Measurements from ENCODE around the gene ABCF3. TPM values are rescaled to one million over a fixed set of nuclear protein-coding genes. Genes with fewer than 3 reads are reported as not detected.
"Not testable (repeated sequence)": the region's sequence is repeated elsewhere in the genome, so short reads cannot be mapped to it uniquely, and the experiment has no call there.

Gene ABCF3
- total and polyA plus RNA-seq, 3 experiments from 2014 or later, result 54.5 to 70.9 (median 70.8) TPM

DNA sequence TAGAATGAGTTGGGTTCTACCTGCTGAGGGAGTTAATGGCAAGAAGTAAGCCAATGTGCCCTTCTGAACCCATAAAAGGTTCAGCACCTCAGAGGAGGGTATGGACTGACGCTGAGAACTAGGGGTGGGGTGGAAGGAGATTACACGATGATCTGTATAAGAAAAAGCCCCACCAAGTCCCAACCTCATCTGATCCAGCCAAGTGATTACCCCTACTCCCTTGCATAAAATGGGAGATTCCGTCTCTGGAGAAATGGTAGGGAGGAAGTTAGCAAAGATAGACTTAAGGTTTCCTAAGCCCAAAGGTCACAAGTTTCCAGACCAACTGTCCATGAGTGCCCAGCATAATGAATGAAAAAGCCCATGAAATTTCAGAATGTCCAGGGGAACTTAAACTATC lies 37.9 kb upstream of the ABCF3 start:
- no peak overlapping the region for H3K4me3 Mint-ChIP-seq
- Histone ChIP-seq H3K4me3 (ENCODE audit: low read length) (no peak overlapping the region), H3K27ac (ENCODE audit: low read depth, low read length) (no peak overlapping the region), H3K4me1 (ENCODE audit: insufficient read depth, low read length) (no peaks in the 10 kb centered on the region), H3K9me3 (ENCODE audit: low read length) (no peaks in the 10 kb centered on the region), H3K27me3 (ENCODE audit: insufficient read depth, low read length, poor library complexity, severe bottlenecking) (no peaks in the 10 kb centered on the region), H3K36me3 (ENCODE audit: insufficient read depth, low read length) (peaks cover 19% of the 10 kb centered on the region)
- no peaks in the 10 kb centered on the region for H3K9me3 Mint-ChIP-seq
- POLR2A ChIA-PET, result interaction anchor here (0.9 kb wide), 1 partner anchor 11 kb away, joined by 4 read pairs; no protein-coding TSS in a partner anchor
- H3K27me3 Mint-ChIP-seq, result no peaks in the 10 kb centered on the region
- H3K36me3 Mint-ChIP-seq, result peaks cover 0 to 33% (median 2%) of the 10 kb centered on the region in 3 donors
- no peak for DNase-seq
- peak overlapping the region in 2 of 8 donors; percentile 9 to 62 for H3K27ac Mint-ChIP-seq
- no peaks in the 10 kb centered on the region for H3K4me1 Mint-ChIP-seq
- CTCF ChIA-PET, result no interaction called here

DNA sequence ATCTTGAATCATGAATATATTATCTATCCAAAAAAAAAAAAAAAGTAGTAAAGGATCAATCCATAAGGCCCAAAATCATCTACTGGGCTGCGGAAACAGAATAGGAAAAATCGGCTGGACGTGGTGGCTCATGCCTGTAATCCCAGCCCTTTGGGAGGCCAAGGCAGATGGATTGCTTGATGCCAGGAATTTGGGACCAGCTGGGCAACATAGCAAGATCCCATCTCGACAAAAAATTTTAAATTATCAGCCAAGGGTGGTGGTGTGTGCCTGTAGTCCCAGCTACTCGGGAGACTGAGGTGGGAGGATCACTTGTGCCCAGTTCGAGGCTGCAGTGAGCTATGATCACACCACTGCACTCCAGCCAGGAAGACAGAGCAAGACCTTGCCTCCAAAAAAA lies 36.9 kb upstream of the ABCF3 start:
- DNase-seq, result no peak
- H3K4me1 ChIP-seq (ENCODE audit: insufficient read depth, low read length), result no peaks in the 10 kb centered on the region
- no peaks in the 10 kb centered on the region for H3K9me3 Mint-ChIP-seq
- peaks cover 9% of the 10 kb centered on the region for H3K36me3 ChIP-seq (ENCODE audit: insufficient read depth, low read length)
- H3K9me3 ChIP-seq (ENCODE audit: low read length), result no peaks in the 10 kb centered on the region
- H3K27me3 Mint-ChIP-seq, result no peaks in the 10 kb centered on the region
- H3K4me1 Mint-ChIP-seq, result peaks cover 0 to 3% (median 0%) of the 10 kb centered on the region in 3 donors
- no peak overlapping the region for H3K4me3 ChIP-seq (ENCODE audit: low read length)
- H3K27me3 ChIP-seq (ENCODE audit: insufficient read depth, low read length, poor library complexity, severe bottlenecking), result no peaks in the 10 kb centered on the region
- H3K27ac ChIP-seq (ENCODE audit: low read depth, low read length), result no peak overlapping the region
- peaks cover 0 to 22% (median 0%) of the 10 kb centered on the region in 3 donors for H3K36me3 Mint-ChIP-seq
- CTCF ChIA-PET, result no interaction called here
- POLR2A ChIA-PET, result interaction anchor here (0.9 kb wide), 1 partner anchor 10 kb away, joined by 4 read pairs; no protein-coding TSS in a partner anchor
- H3K4me3 Mint-ChIP-seq, result no peak overlapping the region
- H3K27ac Mint-ChIP-seq, result peak overlapping the region in 1 of 8 donors; percentile 48

DNA sequence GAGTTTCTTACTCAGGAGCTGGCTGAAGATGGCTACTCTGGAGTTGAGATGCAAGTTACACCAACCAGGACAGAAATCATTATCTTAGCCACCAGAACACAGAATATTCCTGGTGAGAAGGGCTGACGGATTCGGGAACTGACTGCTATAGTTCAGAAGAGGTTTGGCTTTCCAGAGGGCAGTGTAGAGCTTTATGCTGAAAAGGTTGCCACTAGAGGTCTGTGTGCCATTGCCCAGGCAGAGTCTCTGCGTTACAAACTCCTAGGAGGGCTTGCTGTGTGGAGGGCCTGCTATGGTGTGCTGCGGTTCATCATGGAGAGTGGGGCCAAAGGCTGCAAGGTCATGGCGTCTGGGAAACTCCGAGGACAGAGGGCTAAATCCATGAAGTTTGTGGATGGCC lies 36.2 kb upstream of the ABCF3 start:
- H3K4me3 ChIP-seq (ENCODE audit: low read length); H3K4me1 Mint-ChIP-seq; H3K27me3 ChIP-seq (ENCODE audit: insufficient read depth, low read length, poor library complexity, severe bottlenecking); H3K27ac ChIP-seq (ENCODE audit: low read depth, low read length); DNase-seq; POLR2A ChIA-PET; H3K36me3 ChIP-seq (ENCODE audit: insufficient read depth, low read length); H3K9me3 Mint-ChIP-seq; CTCF ChIA-PET; H3K9me3 ChIP-seq (ENCODE audit: low read length); H3K4me1 ChIP-seq (ENCODE audit: insufficient read depth, low read length); H3K27me3 Mint-ChIP-seq: not testable (repeated sequence)
- Mint-ChIP-seq H3K4me3 (peak overlapping the region in 1 of 7 donors; percentile 48), H3K27ac (peak overlapping the region in 1 of 8 donors; percentile 48), H3K36me3 (peaks cover 0 to 16% (median 0%) of the 10 kb centered on the region in 3 donors)

DNA sequence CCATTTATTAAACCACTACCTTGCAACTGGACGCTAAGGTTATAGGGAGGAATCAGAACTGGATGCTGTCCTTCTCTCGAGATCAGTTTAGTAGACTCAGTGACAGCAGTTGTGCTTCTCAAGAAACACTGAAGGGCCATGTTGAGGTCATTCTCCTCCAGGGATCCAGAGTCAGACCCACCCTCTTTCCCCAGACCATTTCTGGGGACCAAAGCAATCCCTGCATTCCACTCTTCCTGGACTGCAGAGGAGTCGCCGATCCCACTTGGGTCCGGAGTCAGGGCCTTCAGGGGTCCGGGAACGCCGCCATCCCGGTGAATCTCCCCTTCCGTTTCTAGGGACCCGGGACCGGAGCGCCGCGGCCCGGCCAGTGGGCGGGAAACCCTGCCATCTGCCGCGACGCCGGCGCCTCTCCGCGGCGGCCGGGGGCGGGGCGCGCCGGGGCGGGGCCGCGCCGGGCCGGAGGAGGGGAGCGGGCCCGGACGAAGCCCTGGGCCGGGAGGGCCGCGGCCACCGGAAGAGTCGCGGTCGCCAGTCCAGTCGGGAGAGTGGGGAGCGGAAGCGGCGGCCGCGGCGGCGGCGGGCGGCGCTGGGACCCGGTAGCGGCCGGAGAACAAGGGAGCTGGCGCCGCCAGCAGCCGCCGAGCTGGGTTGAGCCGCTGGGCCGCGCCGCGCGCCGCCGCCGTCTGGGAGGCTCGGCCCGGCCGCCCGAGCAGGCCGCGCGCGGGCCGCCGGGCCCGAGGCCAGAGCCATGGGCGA lies 30.9 kb upstream of the ABCF3 start, which contains the start of gene DVL3:
TSS of gene DVL3 (plus strand) at position 493 of the 759 bp plus-strand sequence. CDS start at position 752, 259 bp downstream.
- POLR2A ChIA-PET, result interaction anchor here (0.6 to 1.3 kb wide), 4 partner anchors 11 to 43 kb away, joined by 3 to 13 read pairs (median 6); partner anchors contain the start of gene EIF2B5
- H3K4me1 Mint-ChIP-seq, result peaks cover 23 to 39% (median 28%) of the 10 kb centered on the region in 3 donors
- H3K4me3 ChIP-seq (ENCODE audit: low read length), result peak within 1 kb of the TSS; percentile 84

DNA sequence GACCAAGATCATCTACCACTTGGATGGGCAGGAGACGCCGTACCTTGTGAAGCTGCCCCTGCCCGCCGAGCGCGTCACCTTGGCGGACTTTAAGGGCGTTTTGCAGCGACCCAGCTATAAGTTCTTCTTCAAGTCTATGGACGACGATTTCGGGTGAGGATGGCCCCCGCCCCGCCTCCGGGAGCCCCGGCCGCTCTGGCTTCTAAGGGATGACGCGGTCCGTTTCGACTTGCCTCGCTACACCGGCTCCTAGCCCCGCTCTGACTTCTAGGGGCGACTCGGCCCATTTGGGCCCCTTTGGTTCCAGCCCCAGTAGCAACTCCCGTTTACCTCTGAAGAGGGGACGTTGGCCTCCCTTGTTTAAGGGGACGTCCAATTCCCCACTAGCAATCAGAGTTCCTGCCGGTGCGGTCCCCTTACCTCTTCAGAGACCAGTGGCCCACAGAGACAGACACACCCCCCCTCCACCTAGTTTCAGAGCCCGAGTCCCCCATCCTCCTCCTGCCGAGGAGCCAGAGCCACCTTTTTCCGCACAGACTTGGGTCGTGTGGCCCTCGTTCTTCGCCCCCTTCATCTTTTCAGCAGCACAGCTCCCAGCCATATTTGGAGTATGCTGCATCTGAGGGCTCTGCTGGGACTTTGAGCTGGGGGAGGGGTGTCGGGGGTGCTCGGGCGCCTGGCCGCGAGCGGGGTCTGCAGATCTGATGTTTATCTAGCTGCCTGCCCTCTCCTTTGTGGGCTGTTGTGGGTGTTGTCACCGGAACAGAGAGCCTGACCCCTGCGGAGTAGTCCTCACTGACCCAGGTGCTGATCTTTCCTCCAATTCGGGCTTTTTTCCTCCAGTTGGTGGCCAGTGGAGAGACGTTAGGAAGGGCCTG lies 30.1 kb upstream of the ABCF3 start:
- peak overlapping the region; percentile 55 to 100 (median 90) for H3K27ac Mint-ChIP-seq
- H3K4me3 Mint-ChIP-seq, result peak overlapping the region; percentile 94 to 99 (median 95)
- ChIA-PET POLR2A (interaction anchor here (0.6 to 1.3 kb wide), 4 partner anchors 11 to 42 kb away, joined by 3 to 13 read pairs (median 6); partner anchors contain the start of gene EIF2B5), CTCF (interaction anchor here (1.1 to 1.7 kb wide), 6 partner anchors 9 to 94 kb away, joined by 3 to 7 read pairs (median 5); partner anchors contain the start of genes EEF1AKMT4 and EIF2B5)
- no peaks in the 10 kb centered on the region for H3K27me3 Mint-ChIP-seq
- peaks cover 26 to 44% (median 34%) of the 10 kb centered on the region in 3 donors for H3K4me1 Mint-ChIP-seq
- Histone ChIP-seq H3K4me1 (ENCODE audit: insufficient read depth, low read length) (peaks cover 17% of the 10 kb centered on the region), H3K27me3 (ENCODE audit: insufficient read depth, low read length, poor library complexity, severe bottlenecking) (no peaks in the 10 kb centered on the region), H3K4me3 (ENCODE audit: low read length) (peak overlapping the region; percentile 84), H3K36me3 (ENCODE audit: insufficient read depth, low read length) (no peaks in the 10 kb centered on the region), H3K27ac (ENCODE audit: low read depth, low read length) (peak overlapping the region; percentile 70), H3K9me3 (ENCODE audit: low read length) (no peaks in the 10 kb centered on the region)
- H3K9me3 Mint-ChIP-seq, result no peaks in the 10 kb centered on the region
- peaks cover 0 to 7% (median 1%) of the 10 kb centered on the region in 3 donors for H3K36me3 Mint-ChIP-seq
- peak; percentile 26 to 63 (median 35) for DNase-seq

More for the DNA sequence above, 30.9 kb upstream of the ABCF3 start, which contains the start of gene DVL3:
- H3K27ac ChIP-seq (ENCODE audit: low read depth, low read length), result peak within 1 kb of the TSS; percentile 70
- H3K27me3 ChIP-seq (ENCODE audit: insufficient read depth, low read length, poor library complexity, severe bottlenecking), result no peaks in the 10 kb centered on the region
- Mint-ChIP-seq H3K36me3 (peaks cover 0 to 5% (median 1%) of the 10 kb centered on the region in 3 donors), H3K27ac (peak within 1 kb of the TSS; percentile 61 to 100 (median 90)), H3K27me3 (no peaks in the 10 kb centered on the region), H3K9me3 (no peaks in the 10 kb centered on the region), H3K4me3 (peak within 1 kb of the TSS; percentile 94 to 99 (median 95))
- DNase-seq, result peak; percentile 38 to 61 (median 40)
- H3K9me3 ChIP-seq (ENCODE audit: low read length), result no peaks in the 10 kb centered on the region
- CTCF ChIA-PET, result interaction anchor here (1.1 to 1.7 kb wide), 5 partner anchors 9 to 20 kb away, joined by 4 to 7 read pairs (median 5); partner anchors contain the start of gene EIF2B5
- peaks cover 17% of the 10 kb centered on the region for H3K4me1 ChIP-seq (ENCODE audit: insufficient read depth, low read length)
- H3K36me3 ChIP-seq (ENCODE audit: insufficient read depth, low read length), result no peaks in the 10 kb centered on the region

DNA sequence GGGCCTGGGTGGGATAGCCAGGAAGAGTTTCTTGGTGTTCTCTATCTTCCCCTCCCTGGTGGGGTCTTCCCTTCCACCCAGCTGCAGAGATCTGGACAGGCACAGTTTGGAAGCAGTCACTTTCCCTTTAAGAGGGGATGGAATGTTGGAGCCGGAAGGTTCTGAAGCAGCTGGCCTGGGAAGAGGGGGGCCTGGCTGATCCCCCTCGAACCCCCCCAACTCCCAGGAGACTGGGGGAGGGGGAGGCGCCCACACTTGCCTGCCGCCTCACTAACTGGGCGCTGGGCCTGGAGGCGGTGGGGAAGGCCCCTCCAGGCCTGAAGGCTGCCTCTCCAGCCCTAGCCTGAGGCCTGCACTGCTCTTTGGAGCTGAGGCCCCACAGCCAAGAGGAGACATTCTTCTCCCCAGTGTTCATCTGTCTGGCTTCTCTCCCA lies 29.5 kb upstream of the ABCF3 start:
- DNase-seq, result no peak
- peak overlapping the region; percentile 29 to 100 (median 74) for H3K27ac Mint-ChIP-seq
- peaks cover 29 to 47% (median 37%) of the 10 kb centered on the region in 3 donors for H3K4me1 Mint-ChIP-seq
- Histone ChIP-seq H3K4me3 (ENCODE audit: low read length) (peak overlapping the region; percentile 84), H3K27ac (ENCODE audit: low read depth, low read length) (peak overlapping the region; percentile 70), H3K4me1 (ENCODE audit: insufficient read depth, low read length) (peaks cover 17% of the 10 kb centered on the region), H3K27me3 (ENCODE audit: insufficient read depth, low read length, poor library complexity, severe bottlenecking) (no peaks in the 10 kb centered on the region), H3K9me3 (ENCODE audit: low read length) (no peaks in the 10 kb centered on the region), H3K36me3 (ENCODE audit: insufficient read depth, low read length) (no peaks in the 10 kb centered on the region)
- POLR2A ChIA-PET, result no interaction called here
- no peaks in the 10 kb centered on the region for H3K9me3 Mint-ChIP-seq
- H3K36me3 Mint-ChIP-seq, result peaks cover 0 to 9% (median 3%) of the 10 kb centered on the region in 3 donors
- H3K4me3 Mint-ChIP-seq, result peak overlapping the region; percentile 94 to 99 (median 95)
- no peaks in the 10 kb centered on the region for H3K27me3 Mint-ChIP-seq
- CTCF ChIA-PET, result interaction anchor here (0.8 to 1.7 kb wide), 6 partner anchors 9 to 93 kb away, joined by 3 to 7 read pairs (median 4); partner anchors contain the start of genes EEF1AKMT4 and EIF2B5

DNA sequence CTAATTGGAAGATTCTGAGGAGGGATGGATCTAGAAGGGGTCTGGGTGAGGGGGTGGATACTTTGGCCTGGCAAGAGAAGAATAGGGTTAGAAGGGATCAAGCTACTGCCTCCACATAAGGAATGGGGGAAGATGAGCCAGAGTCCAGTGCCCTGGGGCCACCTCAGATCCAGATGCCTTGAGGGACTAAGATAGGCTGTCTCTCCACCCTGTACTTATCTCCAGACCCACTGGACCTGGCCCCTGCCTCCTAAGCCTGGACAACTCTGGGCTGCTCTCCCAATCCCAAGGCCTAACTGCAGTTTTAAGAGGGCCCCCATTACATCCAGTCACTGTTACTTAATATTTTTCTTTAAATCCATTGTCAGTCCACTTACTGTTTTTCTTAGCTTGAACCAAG lies 28.8 kb upstream of the ABCF3 start:
- no peaks in the 10 kb centered on the region for H3K9me3 ChIP-seq (ENCODE audit: low read length)
- peaks cover 17% of the 10 kb centered on the region for H3K4me1 ChIP-seq (ENCODE audit: insufficient read depth, low read length)
- H3K27ac ChIP-seq (ENCODE audit: low read depth, low read length), result peak overlapping the region; percentile 70
- CTCF ChIA-PET, result interaction anchor here (0.8 to 1.3 kb wide), 5 partner anchors 11 to 93 kb away, joined by 3 to 4 read pairs (median 3); partner anchors contain the start of genes EEF1AKMT4 and EIF2B5
- peak overlapping the region; percentile 84 for H3K4me3 ChIP-seq (ENCODE audit: low read length)
- POLR2A ChIA-PET, result no interaction called here
- Mint-ChIP-seq H3K27ac (peak overlapping the region in 6 of 8 donors; percentile 5 to 88 (median 56)), H3K27me3 (no peaks in the 10 kb centered on the region), H3K9me3 (no peaks in the 10 kb centered on the region), H3K4me3 (peak overlapping the region; percentile 75 to 99 (median 95)), H3K36me3 (peaks cover 0 to 15% (median 5%) of the 10 kb centered on the region in 3 donors), H3K4me1 (peaks cover 30 to 51% (median 40%) of the 10 kb centered on the region in 3 donors)
- no peaks in the 10 kb centered on the region for H3K36me3 ChIP-seq (ENCODE audit: insufficient read depth, low read length)
- no peaks in the 10 kb centered on the region for H3K27me3 ChIP-seq (ENCODE audit: insufficient read depth, low read length, poor library complexity, severe bottlenecking)
- no peak for DNase-seq
